Measurements from ENCODE around the gene DACH2. TPM values are rescaled to one million over a fixed set of nuclear protein-coding genes. Genes with fewer than 3 reads are reported as not detected.

The DACH2 gene
- total RNA-seq, 2 experiments from 2014 or later: not detected

DNA sequence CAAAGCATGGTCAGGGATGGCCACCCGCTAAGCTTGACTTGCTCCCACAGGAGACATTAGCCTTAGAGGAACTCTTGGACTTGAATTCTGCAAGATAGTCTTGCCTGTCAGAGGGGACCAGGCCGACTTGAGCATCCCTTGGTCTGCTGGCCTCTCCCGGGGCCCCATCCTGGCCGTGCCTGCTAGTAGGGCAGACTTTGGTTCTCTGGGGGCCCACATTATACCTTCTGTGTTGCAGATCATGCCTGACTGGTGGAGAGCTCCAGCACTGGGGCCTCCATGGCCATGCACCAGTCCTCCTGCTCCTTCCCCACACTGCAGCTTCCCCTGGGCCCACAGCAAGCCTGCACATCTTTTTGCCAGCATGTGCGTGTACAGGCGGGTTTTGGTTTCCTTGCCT lies 46.5 kb downstream of the DACH2 start:
- no peak for DNase-seq
- Mint-ChIP-seq H3K27me3 (no peaks in the 10 kb centered on the region), H3K4me3 (no peak overlapping the region), H3K4me1 (ENCODE audit: low read depth) (no peaks in the 10 kb centered on the region), H3K36me3 (ENCODE audit: low read depth) (no peaks in the 10 kb centered on the region), H3K27ac (no peak overlapping the region), H3K9me3 (peaks cover 4% of the 10 kb centered on the region)
- H3K36me3 ChIP-seq (ENCODE audit: insufficient read depth, low read length): no peaks in the 10 kb centered on the region
- ChIA-PET POLR2A (no interaction called here), CTCF (no interaction called here)
- peaks cover 0 to 10% of the 10 kb centered on the region in 2 experiments for H3K9me3 ChIP-seq (ENCODE audit: control insufficient read depth in 1 of 2, insufficient read depth in 1 of 2, low read length in 2 of 2)
- H3K27me3 ChIP-seq (ENCODE audit: control insufficient read depth in 1 of 2, insufficient read depth in 2 of 2, low read length in 2 of 2): no peaks in the 10 kb centered on the region
- H3K4me3 ChIP-seq (ENCODE audit: low read length): no peak overlapping the region
- ATAC-seq (ENCODE audit: poor library complexity): no peak
- no peaks in the 10 kb centered on the region for H3K4me1 ChIP-seq (ENCODE audit: insufficient read depth, low read length)
- intact Hi-C loops (cut with DNase I, micrococcal nuclease): no loop called here
- TF ChIP-seq, protein P1, sequence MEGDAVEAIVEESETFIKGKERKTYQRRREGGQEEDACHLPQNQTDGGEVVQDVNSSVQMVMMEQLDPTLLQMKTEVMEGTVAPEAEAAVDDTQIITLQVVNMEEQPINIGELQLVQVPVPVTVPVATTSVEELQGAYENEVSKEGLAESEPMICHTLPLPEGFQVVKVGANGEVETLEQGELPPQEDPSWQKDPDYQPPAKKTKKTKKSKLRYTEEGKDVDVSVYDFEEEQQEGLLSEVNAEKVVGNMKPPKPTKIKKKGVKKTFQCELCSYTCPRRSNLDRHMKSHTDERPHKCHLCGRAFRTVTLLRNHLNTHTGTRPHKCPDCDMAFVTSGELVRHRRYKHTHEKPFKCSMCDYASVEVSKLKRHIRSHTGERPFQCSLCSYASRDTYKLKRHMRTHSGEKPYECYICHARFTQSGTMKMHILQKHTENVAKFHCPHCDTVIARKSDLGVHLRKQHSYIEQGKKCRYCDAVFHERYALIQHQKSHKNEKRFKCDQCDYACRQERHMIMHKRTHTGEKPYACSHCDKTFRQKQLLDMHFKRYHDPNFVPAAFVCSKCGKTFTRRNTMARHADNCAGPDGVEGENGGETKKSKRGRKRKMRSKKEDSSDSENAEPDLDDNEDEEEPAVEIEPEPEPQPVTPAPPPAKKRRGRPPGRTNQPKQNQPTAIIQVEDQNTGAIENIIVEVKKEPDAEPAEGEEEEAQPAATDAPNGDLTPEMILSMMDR (IDR thresholded peaks at IDR 0.05): no peak
- no peak overlapping the region for H3K27ac ChIP-seq (ENCODE audit: low read depth in 1 of 2, low read length in 2 of 2)

DNA sequence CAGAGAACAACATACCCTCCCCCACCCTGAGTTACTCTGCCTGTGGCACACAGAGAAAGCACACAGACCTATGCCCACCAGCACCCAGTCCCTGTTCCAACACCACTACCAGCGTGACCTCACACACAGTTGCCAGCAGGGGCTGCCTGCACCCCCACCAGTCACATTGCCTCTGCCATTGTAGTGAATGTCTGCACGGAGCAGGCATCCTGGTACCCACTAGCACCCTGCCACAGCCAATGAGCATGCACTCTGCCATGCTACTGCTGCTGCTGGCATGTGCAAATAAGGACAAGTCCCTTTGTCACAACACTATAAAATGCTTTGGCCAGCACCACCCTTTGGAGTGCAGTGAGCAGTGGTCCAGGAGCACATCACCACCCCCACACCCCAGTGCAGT lies 47.1 kb downstream of the DACH2 start:
- ChIA-PET POLR2A (no interaction called here), CTCF (no interaction called here)
- no peaks in the 10 kb centered on the region for H3K27me3 ChIP-seq (ENCODE audit: control insufficient read depth in 1 of 2, insufficient read depth in 2 of 2, low read length in 2 of 2)
- H3K4me1 Mint-ChIP-seq (ENCODE audit: low read depth): no peaks in the 10 kb centered on the region
- H3K4me1 ChIP-seq (ENCODE audit: insufficient read depth, low read length): no peaks in the 10 kb centered on the region
- no peaks in the 10 kb centered on the region for H3K36me3 Mint-ChIP-seq (ENCODE audit: low read depth)
- no peak overlapping the region for H3K27ac ChIP-seq (ENCODE audit: low read depth in 1 of 2, low read length in 2 of 2)
- H3K9me3 Mint-ChIP-seq: peaks cover 4% of the 10 kb centered on the region
- no peak overlapping the region for H3K4me3 ChIP-seq (ENCODE audit: low read length)
- TF ChIP-seq, protein P1 (IDR thresholded peaks at IDR 0.05): no peak
- DNase-seq: no peak
- no peak for ATAC-seq (ENCODE audit: poor library complexity)
- no peaks in the 10 kb centered on the region for H3K27me3 Mint-ChIP-seq
- intact Hi-C loops (cut with DNase I, micrococcal nuclease): no loop called here
- H3K9me3 ChIP-seq (ENCODE audit: control insufficient read depth in 1 of 2, insufficient read depth in 1 of 2, low read length in 2 of 2): peaks cover 0 to 10% of the 10 kb centered on the region in 2 experiments
- no peaks in the 10 kb centered on the region for H3K36me3 ChIP-seq (ENCODE audit: insufficient read depth, low read length)
- no peak overlapping the region for H3K4me3 Mint-ChIP-seq
- H3K27ac Mint-ChIP-seq: no peak overlapping the region

DNA sequence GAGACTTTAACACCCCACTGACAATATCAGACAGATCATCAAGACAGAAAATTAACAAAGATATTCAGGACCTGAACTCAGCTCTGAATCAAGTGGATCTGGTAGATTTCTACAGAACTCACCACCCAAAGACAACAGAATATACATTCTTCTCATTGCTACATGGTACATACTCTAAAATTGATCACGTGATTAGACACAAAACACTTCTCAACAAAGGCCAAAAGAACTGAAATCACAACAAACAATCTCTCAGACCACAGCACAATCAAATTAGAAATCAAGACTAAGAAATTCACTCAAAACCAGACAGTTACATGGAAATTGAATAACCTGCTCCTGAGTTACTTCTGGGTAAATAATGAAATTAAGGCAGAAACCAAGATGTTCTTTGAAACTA lies 49.6 kb downstream of the DACH2 start:
- no peak overlapping the region for H3K4me3 Mint-ChIP-seq
- H3K9me3 Mint-ChIP-seq: peaks cover 4% of the 10 kb centered on the region
- no peaks in the 10 kb centered on the region for H3K36me3 Mint-ChIP-seq (ENCODE audit: low read depth)
- no peak overlapping the region for H3K4me3 ChIP-seq (ENCODE audit: low read length)
- peaks cover 0 to 10% of the 10 kb centered on the region in 2 experiments for H3K9me3 ChIP-seq (ENCODE audit: control insufficient read depth in 1 of 2, insufficient read depth in 1 of 2, low read length in 2 of 2)
- ATAC-seq (ENCODE audit: poor library complexity) (no peak), DNase-seq (no peak)
- ChIA-PET CTCF (no interaction called here), POLR2A (no interaction called here)
- no peaks in the 10 kb centered on the region for H3K27me3 Mint-ChIP-seq
- intact Hi-C loops (cut with DNase I, micrococcal nuclease): no loop called here
- H3K4me1 Mint-ChIP-seq (ENCODE audit: low read depth): no peaks in the 10 kb centered on the region
- H3K4me1 ChIP-seq (ENCODE audit: insufficient read depth, low read length): no peaks in the 10 kb centered on the region
- no peak overlapping the region for H3K27ac Mint-ChIP-seq
- no peak overlapping the region for H3K27ac ChIP-seq (ENCODE audit: low read depth in 1 of 2, low read length in 2 of 2)
- H3K27me3 ChIP-seq (ENCODE audit: control insufficient read depth in 1 of 2, insufficient read depth in 2 of 2, low read length in 2 of 2): no peaks in the 10 kb centered on the region
- H3K36me3 ChIP-seq (ENCODE audit: insufficient read depth, low read length): no peaks in the 10 kb centered on the region
- TF ChIP-seq, protein P1 (IDR thresholded peaks at IDR 0.05): no peak
